Neural cell (in vitro differentiated cells): ENCODE results near the gene SERTAD2. TPM values are rescaled to one million over a fixed set of nuclear protein-coding genes. Genes with fewer than 3 reads are reported as not detected.

Experiments used
- H2AFZ ChIP-seq: fragments of 200-600, 300-800 bp; sonication (generic), shearing (Covaris generic); 2 replicates; pipeline ENCODE4 v1.6.0; 2014; ENCODE audit warnings: low read depth, mild to moderate bottlenecking, antibody characterized with exemption, low read length, moderate library complexity
- H3F3A ChIP-seq: fragments of 200-600 bp; shearing (Covaris generic); 2 replicates; pipeline ENCODE4 v1.6.1; 2016; ENCODE audit warnings: mild to moderate bottlenecking, moderate library complexity, mixed read lengths, antibody characterized with exemption, low read length; ENCODE audit not compliant: insufficient read depth, poor library complexity, severe bottlenecking
- H3K27ac ChIP-seq: fragments of 200-600, 300-800 bp; sonication (generic), shearing (Covaris generic); 2 replicates; pipeline ENCODE4 v1.5.1; 2014; ENCODE audit warnings: mild to moderate bottlenecking, low read length, moderate library complexity
- H3K27me3 ChIP-seq: fragments of 300-800, 200-600 bp; sonication (generic), shearing (Covaris generic); 2 replicates; pipeline ENCODE4 v1.6.0; 2014; ENCODE audit warnings: mild to moderate bottlenecking, low read depth, low read length, moderate library complexity; ENCODE audit not compliant: insufficient read depth
- H3K36me3 ChIP-seq: fragments of 300-800, 200-600 bp; sonication (generic), shearing (Covaris generic); 2 replicates; pipeline ENCODE4 v1.5.1; 2014; ENCODE audit warnings: mild to moderate bottlenecking, antibody characterized with exemption, low read length, moderate library complexity; ENCODE audit not compliant: insufficient read depth
- H3K4me2 ChIP-seq: fragments of 300-800, 200-600 bp; sonication (generic), shearing (Covaris generic); 2 replicates; pipeline ENCODE4 v1.6.0; 2014; ENCODE audit warnings: mild to moderate bottlenecking, low read length
- H3K4me3 ChIP-seq: fragments of 300-800, 200-600 bp; sonication (generic), shearing (Covaris generic); 2 replicates; pipeline ENCODE4 v1.5.1; 2014; ENCODE audit warnings: mild to moderate bottlenecking, low read length, moderate library complexity
- H3K79me2 ChIP-seq: fragments of 200-600 bp; shearing (Covaris generic); replicated peaks from 2 replicates; pipeline ENCODE4 v1.6.0; 2014; ENCODE audit warnings: mild to moderate bottlenecking, low read length, moderate library complexity; ENCODE audit not compliant: insufficient read depth
- H3K9ac ChIP-seq: fragments of 300-800, 200-600 bp; sonication (generic), shearing (Covaris generic); 2 replicates; pipeline ENCODE4 v1.6.1; 2016; ENCODE audit warnings: mild to moderate bottlenecking, low read length, mixed read lengths
- H3K9me2 ChIP-seq: fragments of 200-600 bp; shearing (Covaris generic); 2 replicates; pipeline ENCODE4 v1.6.1; 2016; ENCODE audit warnings: mild to moderate bottlenecking, low read length, mixed read lengths; ENCODE audit not compliant: insufficient read depth
- H3K9me3 ChIP-seq: fragments of 200-600, 300-800 bp; sonication (generic), shearing (Covaris generic); 2 replicates; pipeline ENCODE4 v1.6.1; 2016; ENCODE audit warnings: mild to moderate bottlenecking, mixed run types, low read length, moderate library complexity, mixed read lengths
- H4K20me1 ChIP-seq: fragments of 200-600 bp; shearing (Covaris generic); 2 replicates; pipeline ENCODE4 v1.6.1; 2016; ENCODE audit warnings: mild to moderate bottlenecking, mixed run types; ENCODE audit not compliant: insufficient read depth
- CTCF ChIP-seq: fragments of 450-650 bp; IDR thresholded peaks from 2 replicates; pipeline ENCODE4 v1.5.1; 2014; ENCODE audit warnings: antibody characterized with exemption, mild to moderate bottlenecking, moderate library complexity; ENCODE audit not compliant: poor library complexity, severe bottlenecking
- EP300 ChIP-seq: fragments of 450-650 bp; conservative IDR thresholded peaks from 2 replicates; pipeline ENCODE4 v1.6.1; 2014; ENCODE audit warnings: antibody characterized with exemption, mild to moderate bottlenecking, moderate library complexity; ENCODE audit not compliant: poor library complexity, severe bottlenecking
- EZH2 ChIP-seq: fragments of 200-600, 300-800 bp; shearing (Covaris generic), sonication (generic); IDR thresholded peaks from 2 replicates; pipeline ENCODE4 v1.6.1; 2014; ENCODE audit warnings: antibody characterized with exemption, low read length, borderline replicate concordance, mild to moderate bottlenecking; ENCODE audit not compliant: insufficient read depth, poor library complexity, severe bottlenecking
- MXI1 ChIP-seq: fragments of 450-650 bp; conservative IDR thresholded peaks from 2 replicates; pipeline ENCODE4 v1.6.1; 2014; ENCODE audit warnings: antibody characterized with exemption, mild to moderate bottlenecking; ENCODE audit not compliant: poor library complexity, severe bottlenecking
- POLR2AphosphoS5 ChIP-seq: IDR thresholded peaks from 2 replicates; pipeline ENCODE4 v1.6.1; 2012
- RAD21 ChIP-seq: fragments of 450-650 bp; conservative IDR thresholded peaks from 2 replicates; pipeline ENCODE4 v1.6.1; 2014; ENCODE audit warnings: antibody characterized with exemption, mild to moderate bottlenecking, moderate library complexity
- REST ChIP-seq: IDR thresholded peaks from 2 replicates; pipeline ENCODE4 v1.6.1; 2012; ENCODE audit warnings: borderline replicate concordance
- SMC3 ChIP-seq: fragments of 450-650 bp; conservative IDR thresholded peaks from 2 replicates; pipeline ENCODE4 v1.6.1; 2014; ENCODE audit warnings: antibody characterized with exemption, mild to moderate bottlenecking, moderate library complexity; ENCODE audit not compliant: poor library complexity
- TAF1 ChIP-seq: IDR thresholded peaks from 2 replicates; pipeline ENCODE4 v1.6.1; 2012; ENCODE audit warnings: low read depth
- polyA plus RNA-seq: library from polyadenylated mRNA; depleted of rRNA; stranded (reverse); fragments of >200 nt; gene quantifications from 2 replicates; pipeline ENCODE4 v1.2.3, GENCODE V29; 2014

Gene SERTAD2
- polyA plus RNA-seq, 1 donor from 2014 or later = 4.7 TPM

GRCh38 chr2:64688909-64689308, 35.2 kb upstream of the SERTAD2 start:
- Histone ChIP-seq H3K4me3 (no peak overlapping the region), H3K4me2 (no peak overlapping the region), H3K9me2 (no peaks in the 10 kb centered on the region), H4K20me1 (no peaks in the 10 kb centered on the region), H3K9ac (no peak overlapping the region), H3K27ac (no peak overlapping the region), H3K27me3 (no peaks in the 10 kb centered on the region), H2AFZ (no peak overlapping the region), H3K9me3 (peaks cover 2% of the 10 kb centered on the region), H3F3A (no peaks in the 10 kb centered on the region), H3K79me2 (no peaks in the 10 kb centered on the region), H3K36me3 (no peaks in the 10 kb centered on the region)
- TF ChIP-seq EP300 (no peak), REST (no peak), POLR2AphosphoS5 (no peak), SMC3 (no peak), TAF1 (no peak), EZH2 (no peak), RAD21 (no peak), MXI1 (no peak), CTCF (no peak)

GRCh38 chr2:64686283-64686956, 32.7 kb upstream of the SERTAD2 start:
- H3K79me2 ChIP-seq = no peaks in the 10 kb centered on the region
- no peaks in the 10 kb centered on the region for H4K20me1 ChIP-seq
- TF ChIP-seq SMC3 (no peak), MXI1 (no peak), POLR2AphosphoS5 (no peak), TAF1 (no peak), EP300 (no peak), RAD21 (no peak), REST (no peak), CTCF (no peak), EZH2 (no peak)
- no peaks in the 10 kb centered on the region for H3K27me3 ChIP-seq
- H3K9me3 ChIP-seq = no peaks in the 10 kb centered on the region
- no peak overlapping the region for H3K4me2 ChIP-seq
- H2AFZ ChIP-seq = no peak overlapping the region
- H3K4me3 ChIP-seq = no peak overlapping the region
- no peak overlapping the region for H3K9ac ChIP-seq
- no peaks in the 10 kb centered on the region for H3K9me2 ChIP-seq
- no peaks in the 10 kb centered on the region for H3F3A ChIP-seq
- no peaks in the 10 kb centered on the region for H3K36me3 ChIP-seq
- no peak overlapping the region for H3K27ac ChIP-seq
